HCT116 (cell line): ENCODE data around the gene ERICH6. TPM values are rescaled to one million over a fixed set of nuclear protein-coding genes. Genes with fewer than 3 reads are reported as not detected.

Experiments
- ATAC-seq: fragments of 200-7000 bp; cut with Tn5 transposase; 2 replicates; pipeline ENCODE4 v1.9.1; 2020; ENCODE audit warnings: mild to moderate bottlenecking, moderate library complexity
- BruUV-seq: library from RNA; stranded (reverse); fragments of 400-500 nt; replicated peaks from 2 replicates; lab custom pipeline; 2021; lab: Mats Ljungman, UMichigan
- CTCF ChIA-PET: fragments of 300-600 bp; sonication (Branson Sonifier 250); formaldehyde crosslinking; loops from one replicate; lab custom pipeline; 2021; ENCODE audit warnings: antibody characterized with exemption; lab: Charles Lee
- POLR2A ChIA-PET: fragments of 300-600, 350-600 bp; sonication (Branson Sonifier 250); formaldehyde crosslinking; loops from one replicate; lab custom pipeline; 2021; ENCODE audit warnings: antibody characterized with exemption; lab: Charles Lee
- RAD21 ChIA-PET, 2 experiments: fragments of 300-600 bp; sonication (Branson Sonifier 250); formaldehyde crosslinking; loops; one replicate each; lab custom pipeline; 2023; ENCODE audit warnings: low total read pairs in 2 of 2; ENCODE audit not compliant: uncharacterized antibody in 2 of 2, unreplicated experiment in 2 of 2, low non-redundant PET in 1 of 2; lab: Charles Lee
- DNase-seq: peaks from one replicate; pipeline ENCODE4 v3.0.0-alpha.2; 2010; ENCODE audit warnings: low read depth, low spot score
- H2AFZ ChIP-seq: fragments of 200-600 bp; shearing (Covaris generic), sonication (generic); 2 replicates; pipeline ENCODE4 v1.6.1; 2017; ENCODE audit warnings: low read depth, mixed run types, mixed read lengths, antibody characterized with exemption, low read length; ENCODE audit not compliant: poor library complexity, severe bottlenecking
- H3K27ac ChIP-seq: 2 replicates; pipeline ENCODE4 v1.5.1; 2012; ENCODE audit warnings: low read depth, low read length
- H3K27me3 ChIP-seq: fragments of 200-600 bp; sonication (generic); 2 replicates; pipeline ENCODE4 v1.6.1; 2016; ENCODE audit warnings: mixed run types, low read length, mixed read lengths; ENCODE audit not compliant: insufficient read depth
- H3K36me3 ChIP-seq, 2 experiments: fragments of 200-500 bp in 1 of 2; fragments of 200-600 bp in 1 of 2; sonication (Bioruptor generic) in 1 of 2; sonication (generic) in 1 of 2; 2 replicates each; pipeline versions ENCODE4 v1.5.1 to v1.6.1; 2014 to 2016; ENCODE audit warnings: low read length in 2 of 2, inconsistent platforms in 1 of 2, mixed read lengths in 1 of 2, mixed run types in 1 of 2; ENCODE audit not compliant: insufficient read depth in 2 of 2, control insufficient read depth in 1 of 2
- H3K4me1 ChIP-seq, 2 experiments: fragments of 200-600 bp in 1 of 2; sonication (generic) in 1 of 2; 2 replicates each; pipeline versions ENCODE4 v1.5.1 to v1.6.1; 2012 to 2017; ENCODE audit warnings: low read length in 2 of 2, inconsistent platforms in 1 of 2, mild to moderate bottlenecking in 1 of 2, mixed read lengths in 1 of 2, mixed run types in 1 of 2, moderate library complexity in 1 of 2; ENCODE audit not compliant: insufficient read depth in 2 of 2, control insufficient read depth in 1 of 2
- H3K4me2 ChIP-seq: fragments of 200-600 bp; sonication (generic); 2 replicates; pipeline ENCODE4 v1.6.1; 2017; ENCODE audit warnings: mixed run types, low read length, mixed read lengths
- H3K4me3 ChIP-seq, 2 experiments: fragments of 200-600 bp in 1 of 2; sonication (generic) in 1 of 2; replicated peaks in 1 of 2; 2 replicates each; pipeline ENCODE4 v1.5.1; 2011 to 2016; ENCODE audit warnings: low read length in 2 of 2, control low read depth in 1 of 2, low read depth in 1 of 2, mild to moderate bottlenecking in 1 of 2, mixed read lengths in 1 of 2, mixed run types in 1 of 2
- H3K79me2 ChIP-seq: fragments of 200-600 bp; sonication (generic); 2 replicates; pipeline ENCODE4 v1.6.1; 2017; ENCODE audit warnings: mild to moderate bottlenecking, mixed run types, low read length, moderate library complexity, mixed read lengths; ENCODE audit not compliant: insufficient read depth
- H3K9ac ChIP-seq: fragments of 200-600 bp; sonication (generic); 2 replicates; pipeline ENCODE4 v1.6.1; 2016; ENCODE audit warnings: low read length, mixed read lengths
- H3K9me2 ChIP-seq: fragments of 200-600 bp; sonication (generic), shearing (Covaris generic); 2 replicates; pipeline ENCODE4 v1.6.1; 2017; ENCODE audit warnings: mixed run types, mild to moderate bottlenecking, moderate library complexity; ENCODE audit not compliant: insufficient read depth
- H3K9me3 ChIP-seq, 2 experiments: fragments of 200-500 bp in 1 of 2; fragments of 200-600 bp in 1 of 2; sonication (Bioruptor generic) in 1 of 2; sonication (generic) in 1 of 2; 2 replicates each; pipeline ENCODE4 v1.6.1; 2014 to 2017; ENCODE audit warnings: low read length in 2 of 2, mixed read lengths in 2 of 2, inconsistent platforms in 1 of 2, low read depth in 1 of 2, mild to moderate bottlenecking in 1 of 2, mixed run types in 1 of 2, moderate library complexity in 1 of 2; ENCODE audit not compliant: control insufficient read depth in 1 of 2, insufficient read depth in 1 of 2
- H4K20me1 ChIP-seq: fragments of 200-600 bp; sonication (generic), shearing (Covaris generic); 2 replicates; pipeline ENCODE4 v1.6.1; 2017; ENCODE audit warnings: mixed run types, mild to moderate bottlenecking, moderate library complexity; ENCODE audit not compliant: insufficient read depth
- CBX3 ChIP-seq: IDR thresholded peaks from 2 replicates; pipeline ENCODE4 v1.6.1; 2012; ENCODE audit warnings: low read depth
- CEBPB ChIP-seq: IDR thresholded peaks from 2 replicates; pipeline ENCODE4 v1.6.1; 2012; ENCODE audit warnings: low read depth
- ELF1 ChIP-seq: IDR thresholded peaks from 2 replicates; pipeline ENCODE4 v1.6.1; 2012; ENCODE audit warnings: low read depth, borderline replicate concordance
- EZH2 ChIP-seq: fragments of 200-600 bp; sonication (generic); IDR thresholded peaks from 2 replicates; pipeline ENCODE4 v1.6.1; 2017; ENCODE audit warnings: antibody characterized with exemption, mixed run types
- EZH2phosphoT487 ChIP-seq: fragments of 200-600 bp; IDR thresholded peaks from 2 replicates; pipeline ENCODE4 v1.6.1; 2018; ENCODE audit warnings: antibody characterized with exemption, borderline replicate concordance
- JUND ChIP-seq: IDR thresholded peaks from 2 replicates; pipeline ENCODE4 v1.6.1; 2012
- POLR2A ChIP-seq: IDR thresholded peaks from 2 replicates; pipeline ENCODE4 v1.7.0; 2011; ENCODE audit warnings: borderline replicate concordance; ENCODE audit not compliant: insufficient read depth, insufficient read length; ENCODE audit errors: extremely low read depth
- POLR2AphosphoS5 ChIP-seq: IDR thresholded peaks from 2 replicates; pipeline ENCODE4 v1.6.1; 2011; ENCODE audit warnings: mild to moderate bottlenecking, low read depth, low read length, moderate library complexity
- SIN3A ChIP-seq: IDR thresholded peaks from 2 replicates; pipeline ENCODE4 v1.6.1; 2012; ENCODE audit warnings: low read depth
- SP1 ChIP-seq: IDR thresholded peaks from 2 replicates; pipeline ENCODE4 v1.6.1; 2012; ENCODE audit warnings: low read depth
- SRF ChIP-seq: IDR thresholded peaks from 2 replicates; pipeline ENCODE4 v1.6.1; 2012; ENCODE audit warnings: low read depth
- ZFX ChIP-seq: fragments of 450-650 bp; IDR thresholded peaks from 2 replicates; pipeline ENCODE4 v1.6.1; 2017
- ZNF274 ChIP-seq: fragments of 200-500 bp; sonication (Bioruptor generic); IDR thresholded peaks from 2 replicates; pipeline ENCODE4 v1.6.1; 2014; ENCODE audit warnings: mild to moderate bottlenecking, low read depth, low read length, inconsistent platforms
- intact Hi-C: fragments of 100-400 bp; cut with micrococcal nuclease; formaldehyde crosslinking; loops from 2 replicates; pipeline ENCODE4 v1.10.0; 2022
- total RNA-seq: library from RNA; stranded (reverse); gene quantifications from one replicate; pipeline ENCODE4 v1.2.1, GENCODE V29; 2021; ENCODE audit not compliant: unreplicated experiment
- TF ChIP-seq, protein P1 (sequence below): IDR thresholded peaks from 2 replicates; pipeline ENCODE4 v1.6.1; 2012
- TF ChIP-seq, protein P2 (sequence below): IDR thresholded peaks from 2 replicates; pipeline ENCODE4 v1.6.1; 2012; ENCODE audit warnings: low read depth

Gene ERICH6
- total RNA-seq, 1 experiment from 2014 or later, result not detected

DNA sequence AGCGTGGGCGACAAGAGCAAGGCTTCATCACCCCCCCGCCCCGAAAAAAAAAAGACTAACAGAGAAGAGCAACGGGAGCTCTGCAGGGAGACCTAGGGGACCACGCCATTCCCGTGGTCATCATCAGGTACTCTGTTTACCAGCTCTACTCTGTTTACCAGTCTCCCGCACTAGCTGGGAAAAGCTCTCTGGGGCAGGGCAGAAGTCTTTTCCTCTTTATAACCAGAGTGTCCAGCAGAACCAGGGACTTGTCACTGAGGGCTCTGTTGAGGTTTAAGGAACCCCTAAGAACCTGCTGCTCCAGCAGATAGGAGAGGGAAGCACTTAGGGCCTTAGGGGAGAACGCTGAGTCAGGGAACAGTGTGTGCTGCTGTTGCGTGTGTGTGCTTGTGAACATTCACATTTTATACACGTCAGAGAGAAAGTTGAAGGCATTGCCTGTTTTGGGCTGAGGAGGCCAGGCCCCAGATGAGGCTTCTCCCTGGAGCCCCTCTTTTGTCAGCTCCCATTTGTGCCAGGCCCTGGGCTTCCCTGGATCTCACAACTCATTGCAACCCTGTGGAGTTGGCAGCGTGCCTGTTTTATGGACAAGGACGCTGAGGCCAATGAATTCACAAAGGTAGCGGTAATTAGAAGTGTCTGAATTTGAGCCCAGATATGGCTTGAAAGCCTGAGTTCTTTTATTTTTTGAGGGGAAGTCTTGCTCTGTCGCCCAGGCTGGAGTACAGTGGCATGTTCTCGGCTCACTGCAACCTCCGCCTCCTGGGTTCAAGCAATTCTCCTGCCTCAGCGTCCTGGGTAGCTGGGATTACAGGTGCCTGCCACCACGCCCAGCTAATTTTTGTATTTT is 24.2 kb upstream of the ERICH6 start:
- no peak overlapping the region for H3K9ac ChIP-seq
- ATAC-seq, result no peak
- no peak overlapping the region for H2AFZ ChIP-seq
- peaks cover 0 to 5% of the 10 kb centered on the region in 2 experiments; a peak in 3 of 4 replicates for H3K4me1 ChIP-seq
- POLR2A ChIA-PET, result no interaction called here
- TF ChIP-seq POLR2A (no peak), SRF (no peak)
- TF ChIP-seq, all 23 proteins: peak for 0
- no peak overlapping the region for H3K4me2 ChIP-seq
- H3K36me3 ChIP-seq, result no peaks in the 10 kb centered on the region
- no peaks in the 10 kb centered on the region for H3K79me2 ChIP-seq
- BruUV-seq, result no TSS peak
- no peak overlapping the region for H3K27ac ChIP-seq
- H3K9me2 ChIP-seq, result no peaks in the 10 kb centered on the region
- ChIA-PET RAD21 (no interaction called here), CTCF (no interaction called here)
- H3K9me3 ChIP-seq, result no peaks in the 10 kb centered on the region
- H3K4me3 ChIP-seq, result no peak overlapping the region
- no peaks in the 10 kb centered on the region for H4K20me1 ChIP-seq
- intact Hi-C loops, result no loop called here
- DNase-seq, result no peak
- H3K27me3 ChIP-seq, result no peaks in the 10 kb centered on the region

DNA sequence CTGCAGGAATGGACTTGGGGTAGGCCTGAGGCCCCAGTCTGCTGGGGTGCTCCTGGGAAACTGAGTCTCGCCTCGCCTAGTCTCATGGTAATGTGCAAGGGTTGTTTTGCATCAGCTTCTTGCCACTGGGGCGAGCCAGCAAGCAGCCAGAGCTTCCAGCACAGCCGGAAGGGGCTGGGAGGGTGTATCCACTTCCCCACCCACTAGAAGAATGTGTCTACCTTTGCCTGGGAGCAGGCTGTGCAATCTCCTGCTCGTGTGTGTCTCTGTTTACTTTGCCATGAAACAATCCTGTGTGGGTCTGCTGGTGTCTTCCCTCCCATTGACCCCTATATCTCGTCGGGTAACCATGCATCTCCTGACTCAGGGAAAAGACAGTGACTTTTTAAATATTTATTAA is 21.8 kb upstream of the ERICH6 start:
- intact Hi-C loops, result no loop called here
- ATAC-seq (no peak), DNase-seq (no peak)
- no peaks in the 10 kb centered on the region for H3K36me3 ChIP-seq
- no peak overlapping the region for H2AFZ ChIP-seq
- H3K9ac ChIP-seq, result no peak overlapping the region
- no peaks in the 10 kb centered on the region for H3K27me3 ChIP-seq
- no peak overlapping the region for H3K27ac ChIP-seq
- H3K79me2 ChIP-seq, result no peaks in the 10 kb centered on the region
- RAD21 ChIA-PET, result no interaction called here
- no peaks in the 10 kb centered on the region for H3K9me3 ChIP-seq
- H3K4me3 ChIP-seq, result no peak overlapping the region
- no peaks in the 10 kb centered on the region for H4K20me1 ChIP-seq
- no peaks in the 10 kb centered on the region for H3K9me2 ChIP-seq
- POLR2A ChIA-PET, result no interaction called here
- peaks cover 0 to 11% of the 10 kb centered on the region in 2 experiments; a peak in 3 of 4 replicates for H3K4me1 ChIP-seq
- BruUV-seq, result no TSS peak
- TF ChIP-seq ELF1 (no peak), POLR2A (no peak), SRF (no peak), CBX3 (no peak), CEBPB (no peak), ZFX (no peak), POLR2AphosphoS5 (no peak), EZH2phosphoT487 (no peak), SP1 (no peak), EZH2 (no peak), JUND (no peak), SIN3A (no peak), ZNF274 (no peak)
- TF ChIP-seq, protein P1, sequence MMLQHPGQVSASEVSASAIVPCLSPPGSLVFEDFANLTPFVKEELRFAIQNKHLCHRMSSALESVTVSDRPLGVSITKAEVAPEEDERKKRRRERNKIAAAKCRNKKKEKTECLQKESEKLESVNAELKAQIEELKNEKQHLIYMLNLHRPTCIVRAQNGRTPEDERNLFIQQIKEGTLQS, result no peak
- TF ChIP-seq, protein P2, sequence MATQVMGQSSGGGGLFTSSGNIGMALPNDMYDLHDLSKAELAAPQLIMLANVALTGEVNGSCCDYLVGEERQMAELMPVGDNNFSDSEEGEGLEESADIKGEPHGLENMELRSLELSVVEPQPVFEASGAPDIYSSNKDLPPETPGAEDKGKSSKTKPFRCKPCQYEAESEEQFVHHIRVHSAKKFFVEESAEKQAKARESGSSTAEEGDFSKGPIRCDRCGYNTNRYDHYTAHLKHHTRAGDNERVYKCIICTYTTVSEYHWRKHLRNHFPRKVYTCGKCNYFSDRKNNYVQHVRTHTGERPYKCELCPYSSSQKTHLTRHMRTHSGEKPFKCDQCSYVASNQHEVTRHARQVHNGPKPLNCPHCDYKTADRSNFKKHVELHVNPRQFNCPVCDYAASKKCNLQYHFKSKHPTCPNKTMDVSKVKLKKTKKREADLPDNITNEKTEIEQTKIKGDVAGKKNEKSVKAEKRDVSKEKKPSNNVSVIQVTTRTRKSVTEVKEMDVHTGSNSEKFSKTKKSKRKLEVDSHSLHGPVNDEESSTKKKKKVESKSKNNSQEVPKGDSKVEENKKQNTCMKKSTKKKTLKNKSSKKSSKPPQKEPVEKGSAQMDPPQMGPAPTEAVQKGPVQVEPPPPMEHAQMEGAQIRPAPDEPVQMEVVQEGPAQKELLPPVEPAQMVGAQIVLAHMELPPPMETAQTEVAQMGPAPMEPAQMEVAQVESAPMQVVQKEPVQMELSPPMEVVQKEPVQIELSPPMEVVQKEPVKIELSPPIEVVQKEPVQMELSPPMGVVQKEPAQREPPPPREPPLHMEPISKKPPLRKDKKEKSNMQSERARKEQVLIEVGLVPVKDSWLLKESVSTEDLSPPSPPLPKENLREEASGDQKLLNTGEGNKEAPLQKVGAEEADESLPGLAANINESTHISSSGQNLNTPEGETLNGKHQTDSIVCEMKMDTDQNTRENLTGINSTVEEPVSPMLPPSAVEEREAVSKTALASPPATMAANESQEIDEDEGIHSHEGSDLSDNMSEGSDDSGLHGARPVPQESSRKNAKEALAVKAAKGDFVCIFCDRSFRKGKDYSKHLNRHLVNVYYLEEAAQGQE, result no peak
- H3K4me2 ChIP-seq, result no peak overlapping the region
- CTCF ChIA-PET, result no interaction called here
